Stomach smooth muscle (tissue), 2 donors: ENCODE measurements around the gene CD79B.
"Not testable (repeated sequence)": the region's sequence is repeated elsewhere in the genome, so short reads cannot be mapped to it uniquely, and the experiment has no call there.

Source experiments
- H3K27ac ChIP-seq: one replicate; pipeline ENCODE4 v1.7.0; 2013; ENCODE audit warnings: mild to moderate bottlenecking, low read length, inconsistent platforms
- H3K27me3 ChIP-seq, 2 donors: one replicate each; pipeline ENCODE4 v1.7.0; 2013; ENCODE audit warnings: low read length in 2 of 2; ENCODE audit not compliant: insufficient read depth in 2 of 2, control insufficient read depth in 1 of 2
- H3K36me3 ChIP-seq, 2 donors: one replicate each; pipeline ENCODE4 v1.7.0; 2013; ENCODE audit warnings: low read length in 2 of 2; ENCODE audit not compliant: control insufficient read depth in 2 of 2, insufficient read depth in 2 of 2
- H3K4me1 ChIP-seq: one replicate; pipeline ENCODE4 v1.7.0; 2013; ENCODE audit warnings: low read length; ENCODE audit not compliant: control insufficient read depth, insufficient read depth
- H3K4me3 ChIP-seq, 2 donors: one replicate each; pipeline ENCODE4 v1.7.0; 2013; ENCODE audit warnings: low read length in 2 of 2
- H3K9ac ChIP-seq, 2 donors: one replicate each; pipeline ENCODE4 v1.7.0; 2013; ENCODE audit warnings: low read length in 2 of 2, mild to moderate bottlenecking in 1 of 2
- H3K9me3 ChIP-seq, 2 donors: one replicate each; pipeline ENCODE4 v1.7.0; 2013; ENCODE audit warnings: low read length in 2 of 2; ENCODE audit not compliant: control insufficient read depth in 2 of 2
- donor health status: healthy.
- donor health status: Pancreatic carcinoma.

Gene CD79B

DNA sequence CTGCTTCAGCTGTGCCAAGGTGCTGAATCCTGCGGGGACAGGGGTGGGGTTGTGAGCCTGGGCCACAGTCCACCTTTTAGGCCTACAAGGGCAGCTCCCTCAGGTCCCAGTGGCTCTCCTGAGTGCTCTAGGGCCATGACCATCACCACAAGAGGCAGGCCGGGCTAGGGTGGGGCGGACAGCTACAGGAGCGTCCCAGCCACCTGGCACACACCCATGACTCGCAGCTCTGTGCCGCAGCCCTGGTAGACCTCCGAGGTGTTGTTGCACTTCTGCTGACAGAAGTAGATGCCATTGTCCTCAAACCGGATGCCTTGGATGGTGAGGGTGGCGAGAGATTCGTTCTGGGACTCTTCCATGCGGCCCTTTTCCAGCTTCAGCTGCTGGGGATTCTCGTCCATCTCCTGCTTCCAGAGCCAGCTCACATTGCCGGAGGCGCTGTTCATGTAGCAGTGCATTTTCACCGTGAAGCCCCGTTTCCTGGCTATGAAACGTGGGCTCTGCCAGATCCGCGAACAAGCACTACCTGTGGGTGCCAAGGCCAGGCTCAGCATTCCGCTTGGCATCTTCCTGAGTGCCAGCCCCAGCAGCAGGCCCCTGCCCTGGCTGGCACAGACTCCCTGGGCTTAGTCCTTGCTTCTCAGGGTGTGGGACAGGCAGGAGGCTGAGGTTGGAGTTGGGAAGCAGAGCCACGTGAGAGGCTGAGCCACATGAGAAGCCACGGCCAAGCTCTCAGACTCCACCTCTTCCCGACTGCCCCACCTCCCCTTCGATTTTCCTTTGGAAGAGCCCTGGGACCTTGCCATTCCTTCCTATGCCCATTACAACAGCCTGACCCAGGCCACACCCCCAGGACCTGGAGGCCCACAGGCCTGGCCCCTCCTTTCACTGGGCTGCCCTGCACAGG is 2.0 kb downstream of the CD79B start:
- peaks cover 3% of the 10 kb centered on the region for H3K4me1 ChIP-seq
- no peaks in the 10 kb centered on the region for H3K9me3 ChIP-seq
- no peaks in the 10 kb centered on the region for H3K36me3 ChIP-seq
- no peak overlapping the region for H3K4me3 ChIP-seq
- H3K27me3 ChIP-seq, result no peaks in the 10 kb centered on the region
- H3K9ac ChIP-seq, result no peak overlapping the region
- no peak overlapping the region for H3K27ac ChIP-seq

DNA sequence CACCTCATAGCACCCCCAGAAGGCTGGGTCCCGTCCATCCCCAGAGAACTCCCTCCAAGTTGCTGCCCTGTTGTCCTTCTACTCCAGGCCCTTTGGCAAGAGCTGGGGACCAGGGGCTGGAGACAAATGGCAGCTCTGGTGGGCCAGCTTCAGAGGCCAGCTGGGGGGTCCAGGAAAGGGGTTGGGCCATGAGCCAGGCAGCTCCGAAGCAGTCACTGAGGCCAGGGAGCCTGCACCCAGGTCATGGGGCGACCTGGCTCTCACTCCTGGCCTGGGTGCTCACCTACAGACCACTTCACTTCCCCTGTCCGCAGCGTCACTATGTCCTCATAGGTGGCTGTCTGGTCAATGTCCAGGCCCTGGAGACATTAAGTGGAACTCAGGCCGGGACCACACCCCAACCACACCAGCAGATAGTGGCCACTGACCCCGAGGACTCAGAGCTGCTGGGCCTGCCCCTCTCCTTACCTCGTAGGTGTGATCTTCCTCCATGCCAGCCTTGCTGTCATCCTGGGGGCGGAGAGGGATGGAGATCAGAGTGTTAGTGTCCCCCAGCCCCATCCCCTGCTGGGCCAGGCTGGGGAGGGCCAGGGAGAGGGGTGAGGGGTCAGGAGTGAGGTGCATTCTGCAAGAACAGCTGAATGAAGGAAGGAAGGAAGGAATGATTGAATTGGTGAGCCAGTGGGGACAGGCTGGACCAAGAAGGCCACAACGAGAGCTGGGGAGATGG is 3.0 kb downstream of the CD79B start:
- Histone ChIP-seq H3K9me3 (no peaks in the 10 kb centered on the region), H3K4me3 (no peak overlapping the region), H3K4me1 (peaks cover 3% of the 10 kb centered on the region), H3K27me3 (no peaks in the 10 kb centered on the region), H3K9ac (no peak overlapping the region), H3K27ac (no peak overlapping the region), H3K36me3 (no peaks in the 10 kb centered on the region)

- Histone ChIP-seq H3K9me3 (no peaks in the 10 kb centered on the region), H3K4me3 (no peak overlapping the region), H3K4me1 (peaks cover 3% of the 10 kb centered on the region), H3K27ac (no peak overlapping the region), H3K36me3 (no peaks in the 10 kb centered on the region), H3K9ac (no peak overlapping the region), H3K27me3 (no peaks in the 10 kb centered on the region)
Measured at GRCh38 chr17:63928172-63928666, 3.9 kb downstream of the CD79B start.

DNA sequence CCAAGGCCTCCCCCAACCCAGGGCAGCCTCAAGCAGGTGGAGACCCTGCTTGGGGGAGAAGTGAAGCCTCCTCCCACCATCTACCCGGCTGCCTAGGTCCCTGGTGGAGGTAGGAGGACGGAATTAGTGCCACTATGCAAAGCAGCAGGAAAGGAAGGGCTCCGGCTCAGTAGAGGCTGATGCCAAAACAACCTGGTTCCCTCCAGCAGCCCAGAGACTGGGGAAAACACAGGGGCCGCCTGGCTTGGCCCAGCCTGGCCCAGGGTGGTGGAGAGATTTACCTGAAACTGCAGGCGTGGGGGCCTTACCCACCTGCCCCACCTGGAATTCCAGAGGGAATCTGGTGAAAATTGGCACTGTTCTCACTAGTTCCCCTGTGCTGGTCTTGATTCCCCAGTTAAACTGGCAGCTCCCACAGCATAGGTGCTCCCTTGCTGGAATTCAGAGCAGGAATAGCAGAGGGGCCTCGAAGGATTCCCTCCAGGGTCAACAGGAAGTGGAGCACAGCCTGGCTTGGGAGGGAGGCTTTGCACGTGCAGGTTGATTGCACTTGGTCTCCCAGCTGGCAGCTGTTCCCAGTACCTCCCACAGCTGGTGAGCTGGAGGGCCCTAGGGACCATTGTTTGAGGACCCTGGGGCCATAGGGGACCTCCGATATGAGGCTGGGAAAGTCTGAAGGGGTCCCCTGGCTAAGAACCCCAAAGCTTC is 4.5 kb downstream of the CD79B start:
- peaks cover 3% of the 10 kb centered on the region for H3K4me1 ChIP-seq
- H3K27me3 ChIP-seq, result no peaks in the 10 kb centered on the region
- no peaks in the 10 kb centered on the region for H3K36me3 ChIP-seq
- H3K27ac ChIP-seq, result no peak overlapping the region
- H3K9me3 ChIP-seq, result no peaks in the 10 kb centered on the region
- no peak overlapping the region for H3K4me3 ChIP-seq
- no peak overlapping the region for H3K9ac ChIP-seq

DNA sequence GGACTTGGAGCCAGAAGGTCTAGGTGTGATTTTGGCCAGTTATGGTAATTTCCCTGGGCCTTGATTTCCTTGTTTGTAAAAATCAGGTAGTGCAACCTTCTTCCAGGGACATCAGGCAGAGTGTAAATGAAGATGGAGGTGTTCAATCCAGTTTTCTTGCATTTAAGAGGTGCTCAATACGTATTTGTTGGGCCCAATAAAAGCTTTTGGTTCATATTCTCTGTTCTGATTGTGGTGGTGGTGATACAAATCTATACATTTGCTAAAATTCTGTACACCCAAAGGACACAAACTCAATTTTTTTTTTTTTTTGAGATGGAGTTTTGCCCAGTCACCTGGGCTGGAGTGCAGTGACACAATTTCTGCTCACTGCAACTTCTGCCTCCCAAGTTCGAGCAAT is 6.0 kb downstream of the CD79B start:
- Histone ChIP-seq H3K4me3 (no peak overlapping the region), H3K9me3 (no peaks in the 10 kb centered on the region), H3K4me1 (no peaks in the 10 kb centered on the region), H3K27me3 (no peaks in the 10 kb centered on the region), H3K9ac (no peak overlapping the region), H3K36me3 (no peaks in the 10 kb centered on the region), H3K27ac (no peak overlapping the region)

DNA sequence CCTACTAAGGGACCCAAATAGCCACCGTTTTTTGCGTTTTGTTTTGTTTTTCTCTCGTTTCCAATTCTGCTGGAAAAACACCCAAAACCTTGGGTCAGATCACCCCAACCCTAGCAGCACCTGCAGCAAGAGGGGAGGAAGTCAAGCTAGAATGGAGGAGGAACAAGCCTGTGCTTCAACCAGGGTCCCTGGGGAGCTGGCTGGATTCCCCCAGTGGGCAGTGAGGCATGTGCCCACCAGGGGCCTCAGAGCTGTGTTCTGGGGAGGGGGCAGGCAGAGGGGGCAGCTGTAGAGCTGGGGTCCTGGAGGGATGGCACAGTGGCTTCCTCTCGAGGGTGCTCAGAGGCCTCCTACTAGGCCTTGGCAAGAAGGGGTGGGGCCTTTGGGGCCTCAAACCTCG is 6.5 kb downstream of the CD79B start:
- Histone ChIP-seq H3K4me3 (no peak overlapping the region), H3K27ac (no peak overlapping the region), H3K27me3 (no peaks in the 10 kb centered on the region), H3K9ac (no peak overlapping the region), H3K9me3 (no peaks in the 10 kb centered on the region), H3K36me3 (no peaks in the 10 kb centered on the region), H3K4me1 (no peaks in the 10 kb centered on the region)

DNA sequence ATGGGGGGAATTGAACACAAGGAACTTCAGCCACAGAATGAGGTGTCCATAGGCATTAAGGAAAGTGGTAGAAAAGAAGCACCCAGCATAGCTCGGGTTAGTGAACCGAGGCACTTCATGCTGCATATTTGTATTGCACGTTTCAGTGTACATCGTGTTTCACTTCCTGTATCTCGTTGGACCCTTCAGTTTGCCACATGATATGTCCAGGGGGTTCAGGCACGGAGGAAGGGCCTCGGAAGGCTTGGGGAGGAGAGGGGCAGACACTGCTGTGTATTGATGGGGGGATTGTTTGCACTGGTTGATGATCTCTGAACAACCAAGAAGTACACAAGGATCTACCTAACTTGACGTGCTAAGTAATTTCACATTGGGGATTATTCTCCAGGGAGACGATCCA is 9.7 kb downstream of the CD79B start:
- H3K27me3 ChIP-seq, H3K9me3 ChIP-seq, H3K9ac ChIP-seq, H3K27ac ChIP-seq, H3K36me3 ChIP-seq, H3K4me1 ChIP-seq, H3K4me3 ChIP-seq: not testable (repeated sequence)

- not testable (repeated sequence) for H3K9ac ChIP-seq, H3K27me3 ChIP-seq, H3K4me3 ChIP-seq, H3K9me3 ChIP-seq, H3K36me3 ChIP-seq, H3K4me1 ChIP-seq, H3K27ac ChIP-seq
Measured at GRCh38 chr17:63920779-63921178, 11.4 kb downstream of the CD79B start.

DNA sequence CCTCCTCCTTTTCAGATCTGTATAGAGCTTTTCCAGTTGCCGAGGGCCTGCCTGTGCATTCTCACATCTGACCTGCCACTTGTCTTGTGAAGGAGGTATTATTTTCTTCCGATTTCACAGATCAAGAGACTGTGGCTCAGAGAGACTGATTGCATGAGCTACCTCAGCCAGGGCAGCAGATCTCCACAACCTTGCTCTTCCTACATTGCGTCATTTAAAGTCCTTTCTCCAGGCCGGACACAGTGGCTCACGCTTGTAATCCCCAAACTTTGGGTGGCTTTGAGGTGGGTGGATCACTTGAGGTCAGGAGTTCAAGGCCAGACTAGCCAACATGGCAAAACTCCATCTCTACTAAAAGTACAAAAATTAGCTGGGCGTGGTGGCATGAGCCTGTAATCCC is 12.1 kb downstream of the CD79B start:
- not testable (repeated sequence) for H3K9ac ChIP-seq, H3K36me3 ChIP-seq, H3K27ac ChIP-seq, H3K9me3 ChIP-seq, H3K27me3 ChIP-seq, H3K4me1 ChIP-seq, H3K4me3 ChIP-seq

- H3K27me3 ChIP-seq, result peaks cover 2 to 3% of the 10 kb centered on the region in 2 donors
- no peaks in the 10 kb centered on the region for H3K4me1 ChIP-seq
- H3K36me3 ChIP-seq, result no peaks in the 10 kb centered on the region
- H3K9me3 ChIP-seq, result no peaks in the 10 kb centered on the region
- no peak overlapping the region for H3K9ac ChIP-seq
- H3K4me3 ChIP-seq, result no peak overlapping the region
- no peak overlapping the region for H3K27ac ChIP-seq
Measured at GRCh38 chr17:63919311-63919723, 12.8 kb downstream of the CD79B start.
